SK-N-SH (cell line): ENCODE results near the gene MPPE1. TPM values are rescaled to one million over a fixed set of nuclear protein-coding genes. Genes with fewer than 3 reads are reported as not detected.
A peak's percentile ranks its signal among the peaks of the same experiment; 100 is the strongest.

Experiments
- CTCF ChIA-PET: fragments of 300-600, 350-600 bp; formaldehyde crosslinking; extraction: SDS; loops from one replicate; lab custom pipeline; 2021; lab: Yijun Ruan, JAX
- POLR2A ChIA-PET: fragments of 350-600 bp; sonication (Branson Sonifier 250); formaldehyde crosslinking; extraction: SDS; loops from one replicate; lab custom pipeline; 2020; ENCODE audit warnings: antibody characterized with exemption, inconsistent platforms; lab: Yijun Ruan, JAX
- DNase-seq: peaks from one replicate; pipeline ENCODE4 v3.0.0; 2012
- H2AFZ ChIP-seq: fragments of 200-600 bp; sonication (generic); 2 replicates; pipeline ENCODE4 v1.8.1; 2016; ENCODE audit warnings: antibody characterized with exemption, mild to moderate bottlenecking, low read depth
- H3F3A ChIP-seq: fragments of 200-600 bp; sonication (generic); replicated peaks from 2 replicates; pipeline ENCODE3; 2016; ENCODE audit warnings: antibody characterized with exemption, mild to moderate bottlenecking; ENCODE audit not compliant: insufficient read depth
- H3K27ac ChIP-seq, 2 experiments: fragments of 200-500 bp in 1 of 2; fragments of 200-600 bp in 1 of 2; sonication (Bioruptor generic) in 1 of 2; sonication (generic), shearing (Covaris generic) in 1 of 2; 2 replicates each; pipeline versions ENCODE4 v1.5.1 to v1.6.1; 2014 to 2016; ENCODE audit warnings: low read depth in 2 of 2, inconsistent platforms in 1 of 2, low read length in 1 of 2, mild to moderate bottlenecking in 1 of 2, mixed read lengths in 1 of 2
- H3K27me3 ChIP-seq: fragments of 200-600 bp; sonication (generic), shearing (Covaris generic); 2 replicates; pipeline ENCODE4 v1.6.1; 2016; ENCODE audit warnings: mixed run types; ENCODE audit not compliant: insufficient read depth
- H3K36me3 ChIP-seq, 2 experiments: fragments of 200-500 bp in 1 of 2; fragments of 200-600 bp in 1 of 2; sonication (Bioruptor generic) in 1 of 2; sonication (generic) in 1 of 2; replicated peaks in 1 of 2; 2 replicates each; pipeline versions ENCODE3 to v1.5.1; 2014 to 2016; ENCODE audit warnings: low read length in 1 of 2, mild to moderate bottlenecking in 1 of 2; ENCODE audit not compliant: insufficient read depth in 2 of 2, control insufficient read depth in 1 of 2
- H3K4me1 ChIP-seq, 2 experiments: fragments of 200-500 bp in 1 of 2; fragments of 200-600 bp in 1 of 2; sonication (Bioruptor generic) in 1 of 2; sonication (generic), shearing (Covaris generic) in 1 of 2; 2 replicates each; pipeline versions ENCODE4 v1.5.1 to v1.6.1; 2014 to 2016; ENCODE audit warnings: low read depth in 1 of 2, low read length in 1 of 2, mixed run types in 1 of 2; ENCODE audit not compliant: insufficient read depth in 2 of 2, control insufficient read depth in 1 of 2
- H3K4me2 ChIP-seq: fragments of 200-600 bp; sonication (generic), shearing (Covaris generic); 2 replicates; pipeline ENCODE4 v1.6.1; 2017; ENCODE audit warnings: mixed run types
- H3K4me3 ChIP-seq, 2 experiments: fragments of 200-500 bp in 1 of 2; fragments of 200-600 bp in 1 of 2; sonication (Bioruptor generic) in 1 of 2; sonication (generic), shearing (Covaris generic) in 1 of 2; 2 replicates each; pipeline versions ENCODE4 v1.5.1 to v1.8.1; 2014 to 2016; ENCODE audit warnings: low read depth in 2 of 2, inconsistent platforms in 1 of 2, low read length in 1 of 2, mild to moderate bottlenecking in 1 of 2, mixed read lengths in 1 of 2, moderate library complexity in 1 of 2
- H3K79me2 ChIP-seq: fragments of 200-600 bp; sonication (generic); 2 replicates; pipeline ENCODE4 v1.8.1; 2017; ENCODE audit warnings: mild to moderate bottlenecking; ENCODE audit not compliant: insufficient read depth
- H3K9ac ChIP-seq: fragments of 200-600 bp; sonication (generic); 2 replicates; pipeline ENCODE4 v1.6.1; 2017; ENCODE audit warnings: mixed run types
- H3K9me2 ChIP-seq: fragments of 200-600 bp; sonication (generic); 2 replicates; pipeline ENCODE4 v1.6.1; 2017; ENCODE audit warnings: mixed run types
- H3K9me3 ChIP-seq: fragments of 200-600 bp; sonication (generic); 2 replicates; pipeline ENCODE4 v1.6.1; 2017; ENCODE audit warnings: mixed run types, mild to moderate bottlenecking, moderate library complexity
- H4K20me1 ChIP-seq: fragments of 200-600 bp; sonication (generic); 2 replicates; pipeline ENCODE4 v1.6.1; 2017; ENCODE audit warnings: mild to moderate bottlenecking, mixed run types; ENCODE audit not compliant: insufficient read depth
- EZH2phosphoT487 ChIP-seq: fragments of 200-600 bp; sonication (generic); IDR thresholded peaks from 2 replicates; pipeline ENCODE4 v1.6.1; 2017; ENCODE audit warnings: low read depth, mixed run types, mild to moderate bottlenecking, antibody characterized with exemption, moderate library complexity, borderline replicate concordance
- FOXJ3 ChIP-seq: sonication (generic); formaldehyde crosslinking; IDR thresholded peaks from 2 replicates; pipeline ENCODE4 v1.5.1; 2020; ENCODE audit warnings: mild to moderate bottlenecking, missing genetic modification reagents
- FOXM1 ChIP-seq: IDR thresholded peaks from 2 replicates; pipeline ENCODE4 v1.4.0; 2012; ENCODE audit warnings: low read depth, mild to moderate bottlenecking
- MEF2A ChIP-seq: IDR thresholded peaks from 2 replicates; pipeline ENCODE4 v1.4.0; 2012; ENCODE audit warnings: low read depth, borderline replicate concordance
- MXI1 ChIP-seq: IDR thresholded peaks from 2 replicates; pipeline ENCODE4 v1.6.1; 2012; ENCODE audit warnings: mild to moderate bottlenecking, low read depth, low read length, improper control_type of control experiment
- POLR2AphosphoS5 ChIP-seq: IDR thresholded peaks from 2 replicates; pipeline ENCODE4 v1.6.1; 2012; ENCODE audit warnings: low read depth, low read length
- RCOR1 ChIP-seq: fragments of 150-350 bp; IDR thresholded peaks from 2 replicates; pipeline ENCODE4 v1.6.1; 2017; ENCODE audit warnings: antibody characterized with exemption, low read length
- RXRA ChIP-seq: IDR thresholded peaks from 2 replicates; pipeline ENCODE4 v1.4.0; 2012; ENCODE audit warnings: low read depth, mild to moderate bottlenecking, borderline replicate concordance
- SIN3A ChIP-seq: IDR thresholded peaks from 2 replicates; pipeline ENCODE4 v1.6.1; 2012; ENCODE audit warnings: low read depth, mild to moderate bottlenecking, low read length, moderate library complexity, borderline replicate concordance
- TEAD4 ChIP-seq: IDR thresholded peaks from 2 replicates; pipeline ENCODE4 v1.4.0; 2012; ENCODE audit warnings: mild to moderate bottlenecking, borderline replicate concordance; ENCODE audit not compliant: insufficient read depth
- YY1 ChIP-seq: IDR thresholded peaks from 2 replicates; pipeline ENCODE4 v1.4.0; 2012; ENCODE audit warnings: low read depth, mild to moderate bottlenecking
- WGBS: methylation state at CpG from one replicate; pipeline ENCODE4 v1.1.6; 2017; ENCODE audit warnings: low lambda C conversion rate; 5-methylcytosine and 5-hydroxymethylcytosine counted together
- polyA plus RNA-seq, 3 experiments: library from polyadenylated mRNA; depleted of rRNA; stranded (reverse); fragments of >200 nt; gene quantifications; 2 replicates each; pipeline ENCODE4 v1.2.3, GENCODE V29; 2012
- TF ChIP-seq, protein P1 (sequence below): IDR thresholded peaks from 2 replicates; pipeline ENCODE4; 2012
- TF ChIP-seq, protein P2 (sequence below): fragments of 150-350 bp; IDR thresholded peaks from 2 replicates; pipeline ENCODE4 v1.6.1; 2016; ENCODE audit warnings: mild to moderate bottlenecking, low read depth, low read length
- TF ChIP-seq, protein P3 (sequence below): IDR thresholded peaks from 2 replicates; pipeline ENCODE4 v1.4.0; 2012; ENCODE audit warnings: low read depth, borderline replicate concordance
- TF ChIP-seq, protein P4 (sequence below): IDR thresholded peaks from 2 replicates; pipeline ENCODE4 v1.4.0; 2012; ENCODE audit warnings: low read depth

The MPPE1 gene
- polyA plus RNA-seq, 1 of the 3 experiments (the other 2 are of a cell fraction): 13.2 TPM

DNA sequence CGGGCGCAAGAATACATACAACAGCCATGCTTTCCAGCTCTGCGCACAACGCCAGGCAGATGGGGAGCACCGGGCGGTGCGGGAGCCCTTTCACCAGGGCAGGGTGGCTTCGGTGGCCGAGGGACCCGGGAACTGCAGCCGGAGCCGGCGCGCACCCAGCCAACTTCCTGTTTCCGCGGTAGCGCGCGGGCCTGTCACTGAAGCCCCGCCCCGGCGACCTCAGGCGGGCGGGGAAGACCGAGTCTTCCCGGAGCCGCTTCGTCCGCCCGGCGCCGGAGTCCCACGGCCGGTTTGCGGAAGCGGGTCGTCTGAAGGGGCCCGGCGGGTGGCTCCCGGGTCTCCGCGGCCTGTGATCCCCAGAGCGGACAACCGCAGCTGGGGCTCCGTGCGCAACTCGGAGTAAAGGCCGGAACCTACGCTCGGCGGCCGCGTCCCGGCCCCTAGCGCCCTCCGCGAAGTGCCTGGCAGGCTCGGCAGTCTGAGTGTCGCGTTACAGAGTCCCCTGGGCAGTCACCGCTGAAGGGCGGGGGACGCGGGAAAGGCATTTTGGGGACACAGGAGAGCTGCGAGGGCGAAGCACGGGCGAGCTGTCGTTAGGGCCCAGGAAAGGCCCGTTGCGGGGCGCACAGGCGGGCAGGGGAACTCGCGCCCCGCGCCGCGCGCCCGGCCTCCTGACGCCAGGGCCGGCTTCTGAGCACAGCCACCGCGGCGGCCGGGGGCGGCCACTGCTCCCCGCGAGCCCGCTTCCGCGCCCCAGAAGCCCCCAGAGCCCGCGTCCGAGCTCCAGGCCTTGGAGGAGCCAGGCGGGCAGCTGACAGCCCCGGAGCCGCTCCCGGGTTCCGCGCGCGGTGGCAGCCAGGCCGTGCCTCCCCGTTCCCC, at the start of gene MPPE1 (continued):
- TF ChIP-seq SIN3A: peak; percentile 82; the same call in 1 of the 2 replicates
- TF ChIP-seq RXRA: no peak
- TF ChIP-seq, protein P1, sequence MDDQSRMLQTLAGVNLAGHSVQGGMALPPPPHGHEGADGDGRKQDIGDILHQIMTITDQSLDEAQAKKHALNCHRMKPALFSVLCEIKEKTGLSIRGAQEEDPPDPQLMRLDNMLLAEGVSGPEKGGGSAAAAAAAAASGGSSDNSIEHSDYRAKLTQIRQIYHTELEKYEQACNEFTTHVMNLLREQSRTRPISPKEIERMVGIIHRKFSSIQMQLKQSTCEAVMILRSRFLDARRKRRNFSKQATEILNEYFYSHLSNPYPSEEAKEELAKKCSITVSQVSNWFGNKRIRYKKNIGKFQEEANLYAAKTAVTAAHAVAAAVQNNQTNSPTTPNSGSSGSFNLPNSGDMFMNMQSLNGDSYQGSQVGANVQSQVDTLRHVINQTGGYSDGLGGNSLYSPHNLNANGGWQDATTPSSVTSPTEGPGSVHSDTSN: peak; percentile 5; the same call in 1 of the 2 replicates
- no peak for TF ChIP-seq EZH2phosphoT487
- no peak for TF ChIP-seq FOXM1
- peak; percentile 93 for TF ChIP-seq MXI1
- TF ChIP-seq, protein P2, sequence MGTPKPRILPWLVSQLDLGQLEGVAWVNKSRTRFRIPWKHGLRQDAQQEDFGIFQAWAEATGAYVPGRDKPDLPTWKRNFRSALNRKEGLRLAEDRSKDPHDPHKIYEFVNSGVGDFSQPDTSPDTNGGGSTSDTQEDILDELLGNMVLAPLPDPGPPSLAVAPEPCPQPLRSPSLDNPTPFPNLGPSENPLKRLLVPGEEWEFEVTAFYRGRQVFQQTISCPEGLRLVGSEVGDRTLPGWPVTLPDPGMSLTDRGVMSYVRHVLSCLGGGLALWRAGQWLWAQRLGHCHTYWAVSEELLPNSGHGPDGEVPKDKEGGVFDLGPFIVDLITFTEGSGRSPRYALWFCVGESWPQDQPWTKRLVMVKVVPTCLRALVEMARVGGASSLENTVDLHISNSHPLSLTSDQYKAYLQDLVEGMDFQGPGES: no peak
- no peak for TF ChIP-seq MEF2A
- TF ChIP-seq, protein P3, sequence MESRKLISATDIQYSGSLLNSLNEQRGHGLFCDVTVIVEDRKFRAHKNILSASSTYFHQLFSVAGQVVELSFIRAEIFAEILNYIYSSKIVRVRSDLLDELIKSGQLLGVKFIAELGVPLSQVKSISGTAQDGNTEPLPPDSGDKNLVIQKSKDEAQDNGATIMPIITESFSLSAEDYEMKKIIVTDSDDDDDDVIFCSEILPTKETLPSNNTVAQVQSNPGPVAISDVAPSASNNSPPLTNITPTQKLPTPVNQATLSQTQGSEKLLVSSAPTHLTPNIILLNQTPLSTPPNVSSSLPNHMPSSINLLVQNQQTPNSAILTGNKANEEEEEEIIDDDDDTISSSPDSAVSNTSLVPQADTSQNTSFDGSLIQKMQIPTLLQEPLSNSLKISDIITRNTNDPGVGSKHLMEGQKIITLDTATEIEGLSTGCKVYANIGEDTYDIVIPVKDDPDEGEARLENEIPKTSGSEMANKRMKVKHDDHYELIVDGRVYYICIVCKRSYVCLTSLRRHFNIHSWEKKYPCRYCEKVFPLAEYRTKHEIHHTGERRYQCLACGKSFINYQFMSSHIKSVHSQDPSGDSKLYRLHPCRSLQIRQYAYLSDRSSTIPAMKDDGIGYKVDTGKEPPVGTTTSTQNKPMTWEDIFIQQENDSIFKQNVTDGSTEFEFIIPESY: no peak

DNA sequence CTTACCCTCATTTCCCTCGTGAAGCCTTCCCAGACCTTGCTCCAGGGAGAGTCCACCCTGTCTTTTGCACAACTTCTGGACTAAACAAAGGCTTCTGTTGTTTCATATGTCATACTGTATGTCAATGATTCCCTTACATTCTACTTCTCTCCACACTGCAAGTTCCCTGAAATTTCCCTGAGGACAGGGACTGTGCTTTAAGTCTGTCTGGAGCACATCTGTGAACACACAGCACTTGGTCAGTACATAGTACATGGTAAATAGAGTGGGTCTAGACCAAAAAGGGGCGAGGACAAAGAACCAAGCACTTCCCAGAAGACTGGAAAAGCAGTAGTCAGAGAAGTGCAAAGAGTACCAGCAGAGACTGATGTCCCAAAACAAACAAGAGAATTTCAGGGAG, 49.5 kb upstream of the MPPE1 start:
- no peaks in the 10 kb centered on the region for H4K20me1 ChIP-seq
- H3K79me2 ChIP-seq: no peaks in the 10 kb centered on the region
- H3F3A ChIP-seq: no peaks in the 10 kb centered on the region
- H3K9me2 ChIP-seq: no peaks in the 10 kb centered on the region
- no peak for DNase-seq
- peaks cover 3% of the 10 kb centered on the region; the same call in 1 of the 2 replicates for H3K27me3 ChIP-seq
- H3K36me3 ChIP-seq: no peaks in the 10 kb centered on the region
- no peak for TF ChIP-seq POLR2AphosphoS5
- no peak for TF ChIP-seq FOXJ3 (CRISPR knock-in tag)
- TF ChIP-seq, protein P4, sequence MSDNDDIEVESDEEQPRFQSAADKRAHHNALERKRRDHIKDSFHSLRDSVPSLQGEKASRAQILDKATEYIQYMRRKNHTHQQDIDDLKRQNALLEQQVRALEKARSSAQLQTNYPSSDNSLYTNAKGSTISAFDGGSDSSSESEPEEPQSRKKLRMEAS: no peak
- TF ChIP-seq TEAD4: no peak
- TF ChIP-seq EZH2phosphoT487: no peak
- TF ChIP-seq RCOR1: no peak
- TF ChIP-seq YY1: no peak
- no peak overlapping the region for H3K4me3 ChIP-seq
- ChIA-PET CTCF (no interaction called here), POLR2A (no interaction called here)
- H3K9ac ChIP-seq: no peak overlapping the region
- 14% methylated on average over 2 of the region's 2 CpGs for WGBS
- H3K4me1 ChIP-seq: no peaks in the 10 kb centered on the region
- no peak overlapping the region for H3K27ac ChIP-seq
- no peak overlapping the region for H2AFZ ChIP-seq
- H3K9me3 ChIP-seq: no peaks in the 10 kb centered on the region
- no peak overlapping the region for H3K4me2 ChIP-seq
